ENCODE data around the gene CLEC11A.

Gene CLEC11A

DNA sequence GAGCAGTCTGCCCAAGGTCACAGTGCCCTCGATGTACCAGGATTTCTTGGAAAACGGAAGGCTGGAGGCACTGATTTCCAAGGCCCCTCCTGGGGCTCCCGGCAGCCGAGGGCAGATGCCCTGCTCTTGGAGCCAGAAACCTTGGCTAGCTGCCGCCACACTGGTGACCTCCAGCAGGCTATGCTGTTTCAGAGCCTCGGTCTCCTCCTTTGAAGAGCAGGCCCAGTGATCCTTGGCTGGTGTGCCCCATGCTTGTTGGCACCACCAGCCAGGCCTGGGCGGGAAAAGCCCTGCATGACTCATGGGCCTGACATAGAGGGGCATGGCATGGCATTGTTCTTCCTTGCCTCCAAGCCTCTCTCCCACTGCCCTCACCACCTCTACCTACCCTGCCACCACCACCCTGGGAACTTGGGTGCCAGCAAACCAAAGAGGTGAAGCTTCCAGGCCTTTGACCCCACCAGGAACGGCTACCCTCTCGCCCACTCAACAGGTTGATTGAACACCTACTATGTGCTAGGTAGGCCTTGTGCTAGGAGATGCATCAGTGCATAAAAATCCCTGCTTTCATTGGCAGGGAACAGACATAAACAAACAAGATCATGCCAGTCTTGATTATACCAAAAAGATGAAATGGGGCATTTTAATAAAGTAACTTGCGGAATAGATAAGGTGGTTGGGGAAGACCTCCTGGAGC is 1.6 kb upstream of the CLEC11A start:
- no peak overlapping the region for H3K4me3 Mint-ChIP-seq
- H3K9me3 Mint-ChIP-seq = peaks cover 0 to 3% of the 10 kb centered on the region in 2 donors
- DNase-seq (no peak), ATAC-seq (replicated peaks) (no peak)
- H3K27me3 Mint-ChIP-seq = peaks cover 68 to 87% of the 10 kb centered on the region in 2 donors
- H3K36me3 Mint-ChIP-seq (ENCODE audit: insufficient read depth) = peaks cover 3% of the 10 kb centered on the region
- H3K4me1 Mint-ChIP-seq (ENCODE audit: low read depth in 2 of 2) = peaks cover 7 to 17% of the 10 kb centered on the region in 2 donors
- H3K27ac Mint-ChIP-seq = no peak overlapping the region

DNA sequence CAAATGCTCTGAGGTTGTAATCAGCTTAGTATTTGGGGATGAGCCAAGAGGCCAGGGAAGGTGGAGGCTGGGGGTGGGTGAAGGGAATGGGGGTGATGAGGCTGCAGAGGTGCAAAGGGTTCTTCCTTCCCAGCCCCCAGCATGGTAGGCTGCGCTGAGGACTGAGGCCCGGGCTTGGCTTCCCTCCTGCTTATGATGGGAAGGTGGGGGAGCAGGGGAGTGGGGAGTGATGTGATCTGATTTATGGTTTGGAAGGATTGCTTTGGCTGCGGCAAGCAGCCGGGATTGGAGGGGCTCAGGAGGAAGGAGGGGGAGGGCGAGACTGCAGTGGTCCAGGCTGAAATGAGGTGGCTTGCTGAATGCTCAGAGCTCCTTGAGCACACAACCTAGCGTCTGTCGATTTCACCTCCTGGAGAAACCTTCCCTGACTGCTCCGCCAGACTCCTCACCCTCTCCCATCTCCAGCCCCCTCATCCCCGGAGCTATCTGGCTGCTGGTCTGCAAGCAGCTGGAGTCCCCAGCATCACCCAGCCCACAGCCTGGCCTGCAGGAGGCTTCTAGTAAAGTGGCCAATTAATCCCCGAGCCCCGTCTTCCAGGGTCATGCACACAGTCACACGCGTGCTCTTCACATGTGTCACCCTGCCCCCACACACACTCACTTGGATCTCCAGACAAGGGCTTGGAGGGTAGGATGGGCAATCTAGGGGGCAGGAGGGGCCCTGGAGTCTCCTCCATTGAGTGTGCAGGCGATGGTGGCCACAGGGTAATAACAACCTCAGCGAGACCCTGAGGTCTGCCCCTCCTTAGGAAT is 757 bp upstream of the CLEC11A start:
- Mint-ChIP-seq H3K27me3 (peaks cover 72 to 87% of the 10 kb centered on the region in 2 donors), H3K36me3 (ENCODE audit: insufficient read depth) (peaks cover under 1% of the 10 kb centered on the region), H3K4me1 (ENCODE audit: low read depth in 2 of 2) (peaks cover 7 to 15% of the 10 kb centered on the region in 2 donors), H3K9me3 (peaks cover 0 to 3% of the 10 kb centered on the region in 2 donors), H3K27ac (no peak overlapping the region), H3K4me3 (peak overlapping the region; percentile 14 to 76)
- DNase-seq (no peak), ATAC-seq (replicated peaks) (no peak)

DNA sequence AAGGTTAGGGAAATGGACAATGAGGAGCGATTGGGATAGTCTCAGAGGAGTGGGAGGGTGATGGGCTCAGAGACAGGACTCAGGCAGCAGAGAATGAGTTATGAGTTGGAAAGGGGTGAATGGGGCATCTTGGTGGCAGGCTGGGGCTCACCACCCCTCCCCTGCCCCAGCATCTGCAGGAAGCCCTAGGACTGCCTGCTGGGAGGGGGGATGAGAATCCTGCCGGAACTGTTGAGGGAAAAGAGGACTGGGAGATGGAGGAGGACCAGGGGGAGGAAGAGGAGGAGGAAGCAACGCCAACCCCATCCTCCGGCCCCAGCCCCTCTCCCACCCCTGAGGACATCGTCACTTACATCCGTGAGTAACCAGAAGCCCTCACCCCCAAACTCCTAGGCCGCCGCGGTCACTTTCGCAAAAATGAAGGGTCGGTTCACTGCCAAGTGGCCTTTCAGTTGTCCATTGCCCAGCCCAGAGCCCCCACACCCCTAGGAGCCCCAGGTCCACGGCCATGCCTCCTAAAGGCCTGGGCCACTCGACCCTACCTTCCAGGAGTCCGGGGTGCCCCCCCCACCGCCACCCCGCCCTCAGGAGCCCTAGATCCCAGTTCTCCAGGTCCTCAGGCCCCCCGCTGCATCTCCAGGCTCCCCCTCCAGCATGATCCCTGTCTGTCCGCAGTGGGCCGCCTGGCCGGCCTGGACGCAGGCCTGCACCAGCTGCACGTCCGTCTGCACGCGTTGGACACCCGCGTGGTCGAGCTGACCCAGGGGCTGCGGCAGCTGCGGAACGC is 764 bp downstream of the CLEC11A start:
- Mint-ChIP-seq H3K4me1 (ENCODE audit: low read depth in 2 of 2) (peaks cover 7 to 16% of the 10 kb centered on the region in 2 donors), H3K36me3 (ENCODE audit: insufficient read depth) (no peaks in the 10 kb centered on the region), H3K9me3 (peaks cover 0 to 3% of the 10 kb centered on the region in 2 donors), H3K4me3 (peak overlapping the region; percentile 76 to 78), H3K27ac (no peak overlapping the region), H3K27me3 (peaks cover 74 to 90% of the 10 kb centered on the region in 2 donors)
- ATAC-seq (replicated peaks) (no peak), DNase-seq (no peak)

DNA sequence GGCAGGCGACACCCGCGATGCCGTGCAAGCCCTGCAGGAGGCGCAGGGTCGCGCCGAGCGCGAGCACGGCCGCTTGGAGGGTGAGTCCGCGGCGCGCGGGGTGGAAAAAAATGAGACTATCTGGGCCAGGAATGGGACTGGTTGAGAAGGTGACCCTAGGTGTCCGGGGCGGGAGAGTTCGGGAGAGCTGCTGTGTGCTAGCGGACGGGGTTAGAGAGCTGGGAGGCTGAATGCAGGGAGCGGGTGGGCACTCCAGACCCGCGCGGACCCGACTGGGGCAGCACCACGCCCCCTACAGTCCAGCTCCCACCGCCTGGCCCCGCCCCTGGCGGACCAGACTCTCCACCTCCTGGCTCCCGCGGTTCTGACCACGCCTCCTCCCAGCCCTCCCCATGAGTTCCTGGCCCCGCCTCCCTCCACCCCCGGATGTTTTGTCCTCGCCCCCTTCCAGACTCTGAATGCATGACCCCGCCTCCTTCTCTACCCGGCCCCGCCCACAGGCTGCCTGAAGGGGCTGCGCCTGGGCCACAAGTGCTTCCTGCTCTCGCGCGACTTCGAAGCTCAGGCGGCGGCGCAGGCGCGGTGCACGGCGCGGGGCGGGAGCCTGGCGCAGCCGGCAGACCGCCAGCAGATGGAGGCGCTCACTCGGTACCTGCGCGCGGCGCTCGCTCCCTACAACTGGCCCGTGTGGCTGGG is 1.5 kb downstream of the CLEC11A start:
- ATAC-seq (replicated peaks) (peak; percentile 83), DNase-seq (peak; percentile 55 to 65 (median 58))
- peaks cover 7 to 16% of the 10 kb centered on the region in 2 donors for H3K4me1 Mint-ChIP-seq (ENCODE audit: low read depth in 2 of 2)
- H3K4me3 Mint-ChIP-seq = peak overlapping the region; percentile 76 to 78
- peaks cover 0 to 3% of the 10 kb centered on the region in 2 donors for H3K9me3 Mint-ChIP-seq
- H3K36me3 Mint-ChIP-seq (ENCODE audit: insufficient read depth) = no peaks in the 10 kb centered on the region
- peaks cover 81 to 89% of the 10 kb centered on the region in 2 donors for H3K27me3 Mint-ChIP-seq
- no peak overlapping the region for H3K27ac Mint-ChIP-seq

DNA sequence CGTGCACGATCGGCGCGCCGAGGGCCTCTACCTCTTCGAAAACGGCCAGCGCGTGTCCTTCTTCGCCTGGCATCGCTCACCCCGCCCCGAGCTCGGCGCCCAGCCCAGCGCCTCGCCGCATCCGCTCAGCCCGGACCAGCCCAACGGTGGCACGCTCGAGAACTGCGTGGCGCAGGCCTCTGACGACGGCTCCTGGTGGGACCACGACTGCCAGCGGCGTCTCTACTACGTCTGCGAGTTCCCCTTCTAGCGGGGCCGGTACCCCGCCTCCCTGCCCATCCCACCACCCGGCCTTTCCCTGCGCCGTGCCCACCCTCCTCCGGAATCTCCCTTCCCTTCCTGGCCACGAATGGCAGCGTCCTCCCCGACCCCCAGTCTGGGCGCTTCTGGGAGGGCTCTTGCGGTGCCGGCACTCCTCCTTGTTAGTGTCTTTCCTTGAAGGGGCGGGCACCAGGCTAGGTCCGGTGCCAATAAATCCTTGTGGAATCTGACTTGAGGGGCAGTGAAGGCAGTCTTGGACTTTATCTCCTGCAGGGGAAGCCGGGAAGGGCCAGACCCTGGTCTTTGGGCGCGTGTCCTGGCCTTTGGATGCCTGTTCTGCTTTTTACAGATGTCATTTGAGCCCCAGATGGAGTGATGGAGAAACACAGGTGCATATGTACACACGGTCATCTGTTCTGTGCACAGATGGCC is 2.2 kb downstream of the CLEC11A start:
- Mint-ChIP-seq H3K4me3 (peak overlapping the region; percentile 76 to 78), H3K27me3 (peaks cover 74 to 82% of the 10 kb centered on the region in 2 donors), H3K4me1 (ENCODE audit: low read depth in 2 of 2) (peaks cover 2 to 12% of the 10 kb centered on the region in 2 donors), H3K27ac (no peak overlapping the region), H3K36me3 (ENCODE audit: insufficient read depth) (no peaks in the 10 kb centered on the region), H3K9me3 (peaks cover 0 to 3% of the 10 kb centered on the region in 2 donors)
- DNase-seq (no peak), ATAC-seq (replicated peaks) (peak; percentile 65)

DNA sequence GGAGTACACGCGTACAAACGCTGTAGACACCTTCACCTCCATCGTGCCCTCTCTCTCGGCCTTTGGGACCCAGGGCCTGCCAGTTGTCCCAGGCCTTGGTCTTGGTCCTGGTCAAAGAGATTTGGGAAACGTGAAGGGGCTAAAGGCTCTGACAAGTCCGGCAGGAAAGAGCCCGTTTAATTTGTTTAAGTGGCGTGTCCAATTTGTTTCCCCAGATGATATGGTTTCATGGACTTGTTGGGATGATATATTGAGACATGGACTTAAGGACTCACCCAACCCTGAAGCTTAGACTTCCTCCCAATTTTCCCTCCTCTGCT is 2.7 kb downstream of the CLEC11A start:
- Mint-ChIP-seq H3K4me1 (ENCODE audit: low read depth in 2 of 2) (peaks cover 0 to 7% of the 10 kb centered on the region in 2 donors), H3K27me3 (peaks cover 69 to 77% of the 10 kb centered on the region in 2 donors), H3K27ac (no peak overlapping the region), H3K4me3 (peak overlapping the region; percentile 76 to 78), H3K36me3 (ENCODE audit: insufficient read depth) (no peaks in the 10 kb centered on the region), H3K9me3 (peaks cover 0 to 3% of the 10 kb centered on the region in 2 donors)
- ATAC-seq (replicated peaks) (no peak), DNase-seq (no peak)

DNA sequence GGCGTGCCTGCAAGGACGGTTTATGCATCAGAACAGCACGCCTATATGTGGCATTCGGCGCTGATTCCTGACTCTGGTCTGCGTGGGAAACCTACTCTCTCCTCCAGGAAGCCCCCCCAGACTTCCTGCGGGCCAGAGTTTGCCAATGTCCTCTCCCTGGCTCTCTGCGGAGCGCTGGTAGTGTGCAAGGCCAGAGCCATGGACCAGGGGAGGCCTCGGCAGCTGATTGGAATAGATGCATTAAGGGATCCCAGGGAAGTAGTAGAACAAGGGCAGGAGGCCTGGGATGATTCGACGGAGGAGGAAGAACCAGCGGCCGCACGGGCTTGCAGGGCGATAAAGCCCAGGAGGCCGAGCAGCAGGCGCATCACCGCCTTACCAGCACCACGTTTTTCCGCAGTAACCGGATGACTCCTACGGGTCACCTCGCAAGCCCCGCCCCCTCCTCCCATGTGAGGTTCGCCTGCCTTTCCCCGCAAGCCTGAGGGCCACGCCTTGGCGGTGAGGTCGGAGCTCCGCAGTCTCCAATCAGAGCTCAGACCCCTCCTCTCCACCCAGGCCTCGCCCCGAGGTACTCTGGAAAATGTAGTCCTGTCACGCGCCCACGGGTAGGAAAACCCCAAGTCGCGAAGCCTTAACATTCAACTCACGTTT is 5.0 kb downstream of the CLEC11A start:
- DNase-seq = no peak
- H3K27me3 Mint-ChIP-seq = peaks cover 57 to 75% of the 10 kb centered on the region in 2 donors
- H3K36me3 Mint-ChIP-seq (ENCODE audit: insufficient read depth) = no peaks in the 10 kb centered on the region
- no peak for ATAC-seq (replicated peaks)
- H3K4me1 Mint-ChIP-seq (ENCODE audit: low read depth in 2 of 2) = peaks cover 0 to 7% of the 10 kb centered on the region in 2 donors
- no peak overlapping the region for H3K4me3 Mint-ChIP-seq
- no peak overlapping the region for H3K27ac Mint-ChIP-seq
- H3K9me3 Mint-ChIP-seq = peaks cover 0 to 3% of the 10 kb centered on the region in 2 donors

DNA sequence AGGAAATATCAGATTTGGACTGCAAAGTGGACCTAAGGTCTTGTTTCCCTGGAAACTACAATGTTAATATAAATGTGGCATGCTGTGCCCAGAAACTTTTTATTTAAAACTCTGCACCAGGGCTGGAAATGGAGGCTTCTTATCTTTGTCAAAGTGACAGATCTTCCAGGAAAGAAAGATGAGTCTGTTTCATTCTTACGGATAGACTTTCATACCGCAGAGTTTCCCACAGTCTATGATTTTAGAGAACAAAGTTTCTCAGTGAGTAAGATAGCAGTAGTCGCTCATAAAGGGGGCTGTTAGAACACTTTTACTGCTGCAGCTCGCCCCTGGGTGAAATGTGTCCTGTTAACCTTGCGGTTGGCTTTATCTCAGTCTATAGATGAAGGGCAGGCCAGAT is 6.7 kb downstream of the CLEC11A start:
- DNase-seq (no peak), ATAC-seq (replicated peaks) (no peak)
- no peak overlapping the region for H3K27ac Mint-ChIP-seq
- H3K36me3 Mint-ChIP-seq (ENCODE audit: insufficient read depth) = no peaks in the 10 kb centered on the region
- peaks cover 46 to 75% of the 10 kb centered on the region in 2 donors for H3K27me3 Mint-ChIP-seq
- no peak overlapping the region for H3K4me3 Mint-ChIP-seq
- H3K4me1 Mint-ChIP-seq (ENCODE audit: low read depth in 2 of 2) = peaks cover 0 to 4% of the 10 kb centered on the region in 2 donors
- H3K9me3 Mint-ChIP-seq = no peaks in the 10 kb centered on the region

DNA sequence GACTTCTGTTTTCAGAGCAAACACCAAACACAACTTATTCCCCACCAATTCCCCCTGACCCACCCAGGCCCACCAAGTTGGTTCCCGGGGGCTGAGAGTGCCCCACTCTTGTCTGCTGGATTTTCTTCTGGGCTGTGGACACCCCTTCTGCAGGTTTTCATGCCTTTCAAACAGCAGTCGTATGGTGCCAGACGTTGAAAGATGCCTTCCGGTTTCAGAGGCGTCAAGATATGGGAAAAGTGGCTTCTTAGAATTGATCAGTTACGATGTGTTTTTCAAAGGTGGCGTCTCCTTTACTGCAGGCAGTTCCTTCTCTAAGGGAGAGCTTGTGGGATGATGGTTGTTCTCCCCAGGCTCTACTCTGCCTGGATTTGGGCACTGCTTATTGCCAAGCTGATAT is 12.7 kb downstream of the CLEC11A start:
- Mint-ChIP-seq H3K27me3 (peaks cover 54 to 90% of the 10 kb centered on the region in 2 donors), H3K9me3 (no peaks in the 10 kb centered on the region)
- no peak for ATAC-seq (replicated peaks)

DNA sequence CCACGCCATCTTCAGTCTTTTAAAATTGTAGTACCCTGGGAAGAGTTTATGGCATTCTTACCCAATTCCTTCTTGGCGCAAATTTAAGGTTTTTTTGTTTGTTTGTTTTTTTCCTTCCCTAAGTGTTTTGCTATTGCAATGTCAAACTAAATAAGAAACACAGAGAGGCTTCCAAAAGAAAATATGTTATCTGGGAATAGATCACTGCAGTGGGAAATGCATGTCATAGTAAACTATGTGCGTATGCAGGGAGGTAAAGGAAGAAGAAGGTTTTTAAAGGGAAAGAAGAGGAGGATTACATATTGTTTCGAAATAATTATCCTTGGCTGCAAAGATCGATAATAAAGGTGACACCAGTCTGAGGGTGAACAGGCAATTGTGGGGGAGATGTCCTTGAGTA is 13.2 kb downstream of the CLEC11A start:
- no peaks in the 10 kb centered on the region for H3K36me3 Mint-ChIP-seq (ENCODE audit: insufficient read depth)
- H3K27ac Mint-ChIP-seq = no peak overlapping the region
- no peak overlapping the region for H3K4me3 Mint-ChIP-seq
- no peaks in the 10 kb centered on the region for H3K4me1 Mint-ChIP-seq (ENCODE audit: low read depth in 2 of 2)
- peaks cover 54 to 90% of the 10 kb centered on the region in 2 donors for H3K27me3 Mint-ChIP-seq
- no peaks in the 10 kb centered on the region for H3K9me3 Mint-ChIP-seq
- DNase-seq (no peak), ATAC-seq (replicated peaks) (no peak)

More for the DNA sequence above, 12.7 kb downstream of the CLEC11A start:
- no peak overlapping the region for H3K4me3 Mint-ChIP-seq
- no peak for DNase-seq
- no peaks in the 10 kb centered on the region for H3K4me1 Mint-ChIP-seq (ENCODE audit: low read depth in 2 of 2)
- no peaks in the 10 kb centered on the region for H3K36me3 Mint-ChIP-seq (ENCODE audit: insufficient read depth)
- H3K27ac Mint-ChIP-seq = no peak overlapping the region

DNA sequence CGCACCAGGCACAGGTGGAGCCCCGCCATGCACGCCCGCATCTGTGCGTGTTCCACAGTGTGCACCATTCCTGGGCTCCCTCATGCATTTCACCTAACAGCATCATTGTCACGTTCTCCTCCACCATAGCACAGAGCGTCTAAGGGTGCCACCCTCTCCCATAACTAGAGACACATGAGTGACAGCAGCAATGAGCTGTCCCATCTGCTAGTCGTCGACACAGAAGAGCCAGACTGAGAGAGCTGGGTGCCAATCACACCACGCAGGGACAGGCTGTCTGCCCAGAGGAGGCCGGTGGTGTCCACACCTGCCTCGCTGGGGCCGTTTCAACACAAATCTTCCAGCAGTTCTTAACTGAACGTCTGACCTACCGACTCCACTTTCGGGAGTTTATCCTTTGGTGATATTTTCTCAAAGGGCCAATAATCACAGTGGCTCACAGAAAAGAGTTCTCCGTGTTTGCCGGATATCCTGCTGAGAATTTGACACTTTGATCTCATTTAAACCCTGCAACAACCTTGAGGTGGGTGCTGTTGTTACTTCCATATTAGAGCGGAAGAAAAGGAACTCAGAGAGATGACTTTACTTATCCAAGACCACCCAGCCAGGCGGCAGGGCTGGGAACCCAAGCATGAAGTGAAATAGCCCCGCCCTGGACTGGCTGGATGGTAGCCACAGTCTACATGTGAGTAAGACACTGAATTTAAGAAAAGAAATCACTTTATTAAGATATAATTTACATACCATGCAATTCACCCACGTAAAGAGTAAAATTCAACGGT is 16.2 kb downstream of the CLEC11A start:
- no peaks in the 10 kb centered on the region for H3K9me3 Mint-ChIP-seq
- no peak for DNase-seq
- H3K4me3 Mint-ChIP-seq = no peak overlapping the region
- no peaks in the 10 kb centered on the region for H3K4me1 Mint-ChIP-seq (ENCODE audit: low read depth in 2 of 2)
- peaks cover 59 to 79% of the 10 kb centered on the region in 2 donors for H3K27me3 Mint-ChIP-seq
- no peak overlapping the region for H3K27ac Mint-ChIP-seq
- H3K36me3 Mint-ChIP-seq (ENCODE audit: insufficient read depth) = no peaks in the 10 kb centered on the region
- ATAC-seq (replicated peaks) = no peak

All from effector memory CD8-positive, alpha-beta T cell (primary cell).